Measurements from ENCODE around the gene COL27A1. TPM values are rescaled to one million over a fixed set of nuclear protein-coding genes. Genes with fewer than 3 reads are reported as not detected.

Gene COL27A1
- polyA plus RNA-seq, 1 donor (not counting 4 experiments of a cell fraction or from before 2014, with no cell fraction given): 14.0 TPM

DNA sequence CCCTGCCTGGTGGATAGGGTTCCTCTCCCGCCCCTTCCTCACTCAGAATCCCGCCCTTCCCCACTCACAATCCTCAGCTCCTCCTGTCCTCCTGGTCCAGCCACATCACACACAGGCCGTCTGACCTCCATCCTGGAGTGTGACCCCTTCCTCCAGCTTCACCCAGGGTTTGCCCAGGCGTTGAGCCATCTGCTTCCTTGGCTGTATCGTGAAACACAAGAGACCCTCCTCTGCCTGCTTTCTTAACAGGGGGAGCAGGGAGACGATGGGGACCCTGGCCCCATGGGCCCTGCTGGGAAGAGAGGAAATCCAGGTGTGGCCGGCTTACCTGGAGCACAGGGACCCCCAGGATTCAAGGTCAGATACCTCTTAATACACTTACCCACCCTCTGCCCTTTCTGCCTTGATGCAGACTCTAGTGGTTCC lies 135.2 kb downstream of the COL27A1 start:
- H3K9me3 ChIP-seq (ENCODE audit: control insufficient read depth, low read depth, low read length): no peaks in the 10 kb centered on the region
- TF ChIP-seq EZH2 (IDR thresholded peaks at IDR 0.05; ENCODE audit: low read length): no peak
- TF ChIP-seq, protein P1, sequence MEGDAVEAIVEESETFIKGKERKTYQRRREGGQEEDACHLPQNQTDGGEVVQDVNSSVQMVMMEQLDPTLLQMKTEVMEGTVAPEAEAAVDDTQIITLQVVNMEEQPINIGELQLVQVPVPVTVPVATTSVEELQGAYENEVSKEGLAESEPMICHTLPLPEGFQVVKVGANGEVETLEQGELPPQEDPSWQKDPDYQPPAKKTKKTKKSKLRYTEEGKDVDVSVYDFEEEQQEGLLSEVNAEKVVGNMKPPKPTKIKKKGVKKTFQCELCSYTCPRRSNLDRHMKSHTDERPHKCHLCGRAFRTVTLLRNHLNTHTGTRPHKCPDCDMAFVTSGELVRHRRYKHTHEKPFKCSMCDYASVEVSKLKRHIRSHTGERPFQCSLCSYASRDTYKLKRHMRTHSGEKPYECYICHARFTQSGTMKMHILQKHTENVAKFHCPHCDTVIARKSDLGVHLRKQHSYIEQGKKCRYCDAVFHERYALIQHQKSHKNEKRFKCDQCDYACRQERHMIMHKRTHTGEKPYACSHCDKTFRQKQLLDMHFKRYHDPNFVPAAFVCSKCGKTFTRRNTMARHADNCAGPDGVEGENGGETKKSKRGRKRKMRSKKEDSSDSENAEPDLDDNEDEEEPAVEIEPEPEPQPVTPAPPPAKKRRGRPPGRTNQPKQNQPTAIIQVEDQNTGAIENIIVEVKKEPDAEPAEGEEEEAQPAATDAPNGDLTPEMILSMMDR (optimal IDR thresholded peaks at IDR 0.05 in 1 of 3, IDR thresholded peaks at IDR 0.05 in 1 of 3, conservative IDR thresholded peaks at IDR 0.05 in 1 of 3; ENCODE audit: extremely low read depth in 1 of 3, insufficient read depth in 2 of 3, low read length in 3 of 3): no peak

DNA sequence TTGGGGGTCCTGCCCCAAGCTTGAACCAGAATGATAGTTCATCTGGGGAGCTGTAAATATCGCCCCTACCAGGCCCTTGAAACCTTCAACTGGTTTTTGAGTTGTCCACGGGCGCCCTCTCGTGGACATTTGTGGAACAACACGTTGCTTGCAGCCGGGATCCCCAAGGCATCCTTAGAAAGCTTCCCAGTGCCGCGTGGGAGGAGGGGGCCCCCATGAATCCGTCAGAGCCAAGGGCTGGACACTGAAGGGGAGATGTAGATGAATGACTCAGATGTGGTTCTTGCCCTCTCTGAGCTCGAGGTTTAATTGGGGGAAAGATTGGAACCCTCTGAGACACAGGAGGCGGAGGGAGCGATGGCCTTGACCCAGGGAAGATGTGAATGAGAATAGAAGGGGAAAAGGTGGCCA lies 135.7 kb downstream of the COL27A1 start:
- peak overlapping the region; percentile 31 for H3K27ac ChIP-seq (ENCODE audit: control insufficient read depth, insufficient read depth, low read length)
- H3K36me3 ChIP-seq (ENCODE audit: control insufficient read depth in 2 of 2, extremely low read depth in 1 of 2, insufficient read depth in 2 of 2, low read length in 2 of 2): peaks cover 13 to 32% of the 10 kb centered on the region in 2 experiments

More for the DNA sequence above, 135.2 kb downstream of the COL27A1 start:
- Histone ChIP-seq H3K27me3 (ENCODE audit: control insufficient read depth, extremely low read depth, insufficient read depth, low read length) (no peaks in the 10 kb centered on the region), H4K20me1 (ENCODE audit: control insufficient read depth, extremely low read depth, insufficient read depth, low read length) (no peaks in the 10 kb centered on the region), H3K4me3 (ENCODE audit: control insufficient read depth in 2 of 3, extremely low read depth in 1 of 3, insufficient read depth in 2 of 3, low read depth in 1 of 3, low read length in 3 of 3) (no peak overlapping the region), H3K4me1 (ENCODE audit: control insufficient read depth, extremely low read depth, insufficient read depth, low read length) (peaks cover 23% of the 10 kb centered on the region), H3K36me3 (ENCODE audit: control insufficient read depth in 2 of 2, extremely low read depth in 1 of 2, insufficient read depth in 2 of 2, low read length in 2 of 2) (peaks cover 13 to 34% of the 10 kb centered on the region in 2 experiments), H3K27ac (ENCODE audit: control insufficient read depth, insufficient read depth, low read length) (peak overlapping the region; percentile 31), H2AFZ (ENCODE audit: control insufficient read depth, low read length) (no peak overlapping the region), H3K9me1 (ENCODE audit: control insufficient read depth, extremely low read depth, insufficient read depth, low read length) (no peaks in the 10 kb centered on the region), H3K79me2 (ENCODE audit: control insufficient read depth, insufficient read depth, low read length) (no peaks in the 10 kb centered on the region), H3K9ac (ENCODE audit: control insufficient read depth, extremely low read depth, insufficient read depth, low read length) (no peak overlapping the region), H3K4me2 (ENCODE audit: control insufficient read depth, extremely low read depth, insufficient read depth, low read depth, low read length) (no peak overlapping the region)
- DNase-seq (ENCODE audit: low read depth, low spot score) (no peak), FAIRE-seq (no peak)
- dilution Hi-C loops (cut with MboI; ENCODE audit: extremely low pct_ligation_motif_present, low sequenced_read_pairs): no loop called here

More for the DNA sequence above, 135.7 kb downstream of the COL27A1 start:
- H4K20me1 ChIP-seq (ENCODE audit: control insufficient read depth, extremely low read depth, insufficient read depth, low read length): no peaks in the 10 kb centered on the region
- DNase-seq (ENCODE audit: low read depth, low spot score): no peak
- no peak overlapping the region for H3K4me3 ChIP-seq (ENCODE audit: control insufficient read depth in 2 of 3, extremely low read depth in 1 of 3, insufficient read depth in 2 of 3, low read depth in 1 of 3, low read length in 3 of 3)
- TF ChIP-seq EZH2 (IDR thresholded peaks at IDR 0.05; ENCODE audit: low read length): no peak
- TF ChIP-seq, protein P1 (optimal IDR thresholded peaks at IDR 0.05 in 1 of 3, IDR thresholded peaks at IDR 0.05 in 1 of 3, conservative IDR thresholded peaks at IDR 0.05 in 1 of 3; ENCODE audit: extremely low read depth in 1 of 3, insufficient read depth in 2 of 3, low read length in 3 of 3): peak in 2 of 3 experiments; percentile 75 to 87
- H3K27me3 ChIP-seq (ENCODE audit: control insufficient read depth, extremely low read depth, insufficient read depth, low read length): no peaks in the 10 kb centered on the region
- peak; percentile 82 for FAIRE-seq
- H3K9me3 ChIP-seq (ENCODE audit: control insufficient read depth, low read depth, low read length): no peaks in the 10 kb centered on the region
- H3K4me1 ChIP-seq (ENCODE audit: control insufficient read depth, extremely low read depth, insufficient read depth, low read length): peaks cover 23% of the 10 kb centered on the region
- no peak overlapping the region for H3K4me2 ChIP-seq (ENCODE audit: control insufficient read depth, extremely low read depth, insufficient read depth, low read depth, low read length)
- dilution Hi-C loops (cut with MboI; ENCODE audit: extremely low pct_ligation_motif_present, low sequenced_read_pairs): no loop called here
- no peak overlapping the region for H3K9ac ChIP-seq (ENCODE audit: control insufficient read depth, extremely low read depth, insufficient read depth, low read length)
- no peaks in the 10 kb centered on the region for H3K79me2 ChIP-seq (ENCODE audit: control insufficient read depth, insufficient read depth, low read length)
- no peak overlapping the region for H2AFZ ChIP-seq (ENCODE audit: control insufficient read depth, low read length)
- no peaks in the 10 kb centered on the region for H3K9me1 ChIP-seq (ENCODE audit: control insufficient read depth, extremely low read depth, insufficient read depth, low read length)

Data from keratinocyte (primary cell).